Measurements from ENCODE around the gene RETREG3. TPM values are rescaled to one million over a fixed set of nuclear protein-coding genes. Genes with fewer than 3 reads are reported as not detected.

The RETREG3 gene
- total and polyA plus RNA-seq, 11 donors = 12.2 to 39.0 (median 24.9) TPM

DNA sequence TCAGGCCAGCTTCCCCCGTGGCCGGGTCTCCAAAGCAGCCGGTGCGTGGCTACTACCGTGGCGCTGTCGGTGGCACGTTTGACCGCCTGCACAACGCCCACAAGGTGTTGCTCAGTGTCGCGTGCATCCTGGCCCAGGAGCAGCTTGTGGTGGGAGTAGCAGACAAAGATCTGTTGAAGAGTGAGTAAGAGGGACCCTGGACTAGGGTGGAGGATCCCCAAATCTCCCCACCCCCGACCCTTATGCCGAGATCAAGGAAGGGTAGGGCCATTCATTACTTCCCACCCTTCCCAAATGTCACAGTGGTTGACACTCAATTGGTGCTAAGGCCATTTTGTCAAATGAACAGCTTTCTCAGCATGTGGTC is 46.0 kb downstream of the RETREG3 start:
- TF ChIP-seq, protein P1, sequence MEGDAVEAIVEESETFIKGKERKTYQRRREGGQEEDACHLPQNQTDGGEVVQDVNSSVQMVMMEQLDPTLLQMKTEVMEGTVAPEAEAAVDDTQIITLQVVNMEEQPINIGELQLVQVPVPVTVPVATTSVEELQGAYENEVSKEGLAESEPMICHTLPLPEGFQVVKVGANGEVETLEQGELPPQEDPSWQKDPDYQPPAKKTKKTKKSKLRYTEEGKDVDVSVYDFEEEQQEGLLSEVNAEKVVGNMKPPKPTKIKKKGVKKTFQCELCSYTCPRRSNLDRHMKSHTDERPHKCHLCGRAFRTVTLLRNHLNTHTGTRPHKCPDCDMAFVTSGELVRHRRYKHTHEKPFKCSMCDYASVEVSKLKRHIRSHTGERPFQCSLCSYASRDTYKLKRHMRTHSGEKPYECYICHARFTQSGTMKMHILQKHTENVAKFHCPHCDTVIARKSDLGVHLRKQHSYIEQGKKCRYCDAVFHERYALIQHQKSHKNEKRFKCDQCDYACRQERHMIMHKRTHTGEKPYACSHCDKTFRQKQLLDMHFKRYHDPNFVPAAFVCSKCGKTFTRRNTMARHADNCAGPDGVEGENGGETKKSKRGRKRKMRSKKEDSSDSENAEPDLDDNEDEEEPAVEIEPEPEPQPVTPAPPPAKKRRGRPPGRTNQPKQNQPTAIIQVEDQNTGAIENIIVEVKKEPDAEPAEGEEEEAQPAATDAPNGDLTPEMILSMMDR (IDR thresholded peaks at IDR 0.05) = no peak
- no peak for TF ChIP-seq POLR2A (IDR thresholded peaks at IDR 0.05)
- Histone ChIP-seq H3K4me1 (peaks cover 10 to 50% (median 39%) of the 10 kb centered on the region in 12 donors), H3K36me3 (peaks cover 0 to 25% (median 19%) of the 10 kb centered on the region in 9 donors), H3K27ac (peak overlapping the region in 4 of 12 donors; percentile 71 to 90 (median 85)), H3K27me3 (no peaks in the 10 kb centered on the region), H3K9me3 (no peaks in the 10 kb centered on the region), H3K4me3 (peak overlapping the region; percentile 55 to 95 (median 86))
- DNase-seq (no peak), ATAC-seq (no peak)
- WGBS, 4 donors = 75 to 84% (median 76%) methylated on average over 9 to 14 of the region's 14 CpGs
- intact Hi-C loops (cut with DNase I) = no loop called here

DNA sequence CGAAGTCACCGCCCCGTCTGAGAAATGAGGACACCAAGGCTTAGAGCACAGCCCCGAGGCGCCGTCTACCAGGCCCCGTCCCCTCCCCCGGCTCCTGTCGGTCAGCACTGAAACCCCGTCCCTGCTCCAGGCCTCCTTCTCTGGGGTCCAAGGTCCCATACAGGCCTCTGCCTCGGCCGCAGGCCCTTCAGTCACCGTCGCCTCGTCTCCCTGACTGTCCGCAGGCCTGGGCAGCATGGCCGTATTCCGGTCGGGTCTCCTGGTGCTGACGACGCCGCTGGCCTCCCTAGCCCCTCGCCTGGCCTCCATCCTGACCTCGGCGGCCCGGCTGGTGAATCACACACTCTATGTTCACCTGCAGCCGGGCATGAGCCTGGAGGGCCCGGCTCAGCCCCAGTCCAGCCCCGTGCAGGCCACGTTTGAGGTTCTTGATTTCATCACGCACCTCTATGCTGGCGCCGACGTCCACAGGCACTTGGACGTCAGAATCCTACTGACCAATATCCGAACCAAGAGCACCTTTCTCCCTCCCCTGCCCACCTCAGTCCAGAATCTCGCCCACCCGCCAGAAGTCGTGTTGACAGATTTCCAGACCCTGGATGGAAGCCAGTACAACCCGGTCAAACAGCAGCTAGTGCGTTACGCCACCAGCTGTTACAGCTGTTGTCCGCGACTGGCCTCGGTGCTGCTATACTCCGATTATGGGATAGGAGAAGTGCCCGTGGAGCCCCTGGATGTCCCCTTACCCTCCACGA is 46.6 kb downstream of the RETREG3 start:
- Histone ChIP-seq H3K4me3 (peak overlapping the region; percentile 55 to 95 (median 86)), H3K36me3 (peaks cover 0 to 25% (median 19%) of the 10 kb centered on the region in 9 donors), H3K4me1 (peaks cover 10 to 45% (median 34%) of the 10 kb centered on the region in 12 donors), H3K9me3 (no peaks in the 10 kb centered on the region), H3K27me3 (no peaks in the 10 kb centered on the region), H3K27ac (peak overlapping the region; percentile 16 to 90 (median 80))
- TF ChIP-seq, protein P1 (IDR thresholded peaks at IDR 0.05) = no peak
- no peak for TF ChIP-seq POLR2A (IDR thresholded peaks at IDR 0.05)
- 8 to 11% (median 8%) methylated on average over 28 to 48 of the region's 48 CpGs for WGBS, 4 donors
- intact Hi-C loops (cut with DNase I) = no loop called here
- DNase-seq (peak in 1 of 5 donors; percentile 67), ATAC-seq (no peak)

DNA sequence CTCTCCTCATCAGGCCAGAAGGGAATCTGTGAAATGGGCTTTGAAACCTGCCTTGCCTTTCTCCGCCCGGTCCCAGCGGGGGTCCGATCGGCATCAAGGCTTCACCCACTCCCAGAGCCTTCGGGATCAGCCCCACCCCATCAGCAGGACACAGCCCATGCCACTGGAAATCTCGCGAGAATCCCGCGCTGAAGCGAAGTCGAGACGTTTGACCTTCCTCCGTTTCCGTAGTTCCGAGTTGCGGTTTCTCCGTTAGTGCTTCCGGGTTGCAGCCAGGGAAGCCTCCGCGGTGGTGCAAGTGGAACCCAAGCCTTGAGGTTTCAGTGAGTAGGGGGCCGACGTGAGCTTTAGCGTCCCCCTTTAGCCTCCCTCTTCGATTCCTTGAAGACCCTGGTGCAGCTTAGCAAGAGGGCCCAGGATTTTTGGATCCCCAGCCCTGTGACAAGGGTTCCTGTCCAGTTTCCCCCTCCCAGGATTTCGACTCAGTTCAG is 47.2 kb downstream of the RETREG3 start, which contains the start of gene COASY:
TSS of gene COASY (plus strand) at position 252 of the 491 bp plus-strand sequence. CDS start 475 bp downstream, outside the sequence.
- Histone ChIP-seq H3K4me1 (peaks cover 10 to 42% (median 31%) of the 10 kb centered on the region in 12 donors), H3K36me3 (peaks cover 0 to 25% (median 19%) of the 10 kb centered on the region in 9 donors)
- intact Hi-C loops (cut with DNase I) = no loop called here

More for the DNA sequence above, 47.2 kb downstream of the RETREG3 start, which contains the start of gene COASY:
- DNase-seq = peak; percentile 97 to 98 (median 98)
- 0 to 1% (median 0%) methylated on average over 20 to 26 of the region's 26 CpGs for WGBS, 4 donors
- Histone ChIP-seq H3K4me3 (peak within 1 kb of the TSS; percentile 55 to 95 (median 86)), H3K27ac (peak within 1 kb of the TSS; percentile 54 to 90 (median 80)), H3K9me3 (no peaks in the 10 kb centered on the region), H3K27me3 (no peaks in the 10 kb centered on the region)
- peak in 1 of 2 donors; percentile 41 for TF ChIP-seq POLR2A (IDR thresholded peaks at IDR 0.05)
- TF ChIP-seq, protein P1 (IDR thresholded peaks at IDR 0.05) = no peak
- peak; percentile 81 to 88 (median 84) for ATAC-seq
